A549 (cell line): ENCODE measurements around the gene RIN2. TPM values are rescaled to one million over a fixed set of nuclear protein-coding genes. Genes with fewer than 3 reads are reported as not detected.

Source experiments
- ATAC-seq, 2 experiments: fragments of 200-7000 bp in 1 of 2; fragments of >200 bp in 1 of 2; cut with Nextera tagmentation in 1 of 2; cut with Tn5 transposase in 1 of 2; 3 replicates each; pipeline versions ENCODE4 v1.8.0 to v1.9.1; 2018 to 2020; ENCODE audit warnings: mild to moderate bottlenecking in 1 of 2, moderate library complexity in 1 of 2
- CTCF ChIA-PET: fragments of 300-600 bp; sonication (Branson Sonifier 250); formaldehyde crosslinking; extraction: SDS; loops from one replicate; lab custom pipeline; 2021; ENCODE audit warnings: antibody characterized with exemption, inconsistent platforms; lab: Yijun Ruan, JAX
- POLR2A ChIA-PET: fragments of 350-600 bp; formaldehyde crosslinking; extraction: SDS; loops from one replicate; lab custom pipeline; 2021; ENCODE audit warnings: antibody characterized with exemption, inconsistent platforms; lab: Yijun Ruan, JAX
- DNase-seq, 2 experiments: peaks; one replicate each; pipeline versions ENCODE4 v3.0.0 to v3.0.0-alpha.2; 2011 to 2016; ENCODE audit warnings: low read depth in 1 of 2, low spot score in 1 of 2
- FAIRE-seq: peaks from 2 replicates; lab custom pipeline; 2011; peaks lifted over from hg19 to GRCh38; lab: Jason Lieb, UNC
- H3K27ac ChIP-seq, 2 experiments: fragments of >200 bp; sonication (Bioruptor Twin); formaldehyde crosslinking; 3 replicates each; pipeline ENCODE4 v1.5.1; 2016 to 2017
- H3K4me1 ChIP-seq: fragments of >200 bp; sonication (Bioruptor Twin); formaldehyde crosslinking; 3 replicates; pipeline ENCODE4 v1.6.1; 2016
- H3K4me2 ChIP-seq: fragments of >200 bp; sonication (Bioruptor Twin); formaldehyde crosslinking; 3 replicates; pipeline ENCODE4 v1.6.1; 2016
- H3K4me3 ChIP-seq: fragments of >200 bp; sonication (Bioruptor Twin); formaldehyde crosslinking; 3 replicates; pipeline ENCODE4 v1.5.1; 2016
- H3K9me3 ChIP-seq: fragments of >200 bp; sonication (Bioruptor Twin); formaldehyde crosslinking; 3 replicates; pipeline ENCODE4 v1.6.1; 2016
- BHLHE40 ChIP-seq: IDR thresholded peaks from 2 replicates; pipeline ENCODE4 v1.6.1; 2012; ENCODE audit warnings: low read depth, low read length, inconsistent platforms
- CBX2 ChIP-seq: fragments of 200-600 bp; sonication (generic); IDR thresholded peaks from 2 replicates; pipeline ENCODE4 v1.6.1; 2016; ENCODE audit warnings: low read depth, mild to moderate bottlenecking, borderline replicate concordance
- CBX8 ChIP-seq: fragments of 200-600 bp; sonication (generic); IDR thresholded peaks from 2 replicates; pipeline ENCODE4 v1.6.1; 2016
- CHD2 ChIP-seq: fragments of 150-350 bp; IDR thresholded peaks from 2 replicates; pipeline ENCODE4 v1.6.1; 2014; ENCODE audit warnings: low read length; ENCODE audit not compliant: partially characterized antibody
- CHD4 ChIP-seq: fragments of 200-600 bp; sonication (generic); IDR thresholded peaks from 2 replicates; pipeline ENCODE4 v1.6.1; 2016; ENCODE audit warnings: antibody characterized with exemption, mild to moderate bottlenecking, borderline replicate concordance
- CTCF ChIP-seq: fragments of >200 bp; sonication (Bioruptor Twin); formaldehyde crosslinking; IDR thresholded peaks from 3 replicates; pipeline ENCODE4 v1.5.1; 2016
- EHF ChIP-seq: fragments of 250-450 bp; sonication (Bioruptor Pico); IDR thresholded peaks from 2 replicates; pipeline ENCODE4 v1.5.0; 2020; ENCODE audit warnings: mild to moderate bottlenecking
- ESRRA ChIP-seq: fragments of 150-350 bp; IDR thresholded peaks from 2 replicates; pipeline ENCODE4 v1.6.1; 2014; ENCODE audit warnings: mild to moderate bottlenecking, low read length, borderline replicate concordance
- GATA3 ChIP-seq: IDR thresholded peaks from 2 replicates; pipeline ENCODE4 v1.6.1; 2012; ENCODE audit warnings: borderline replicate concordance
- HDAC2 ChIP-seq: fragments of 200-600 bp; sonication (generic); IDR thresholded peaks from 2 replicates; pipeline ENCODE4 v1.6.1; 2016
- HOXB13 ChIP-seq: fragments of 250-450 bp; sonication (Bioruptor Pico); IDR thresholded peaks from 2 replicates; pipeline ENCODE4 v1.5.0; 2020; ENCODE audit warnings: low read depth, mild to moderate bottlenecking, moderate library complexity
- HOXB5 ChIP-seq: fragments of 250-450 bp; sonication (Bioruptor Pico); IDR thresholded peaks from 2 replicates; pipeline ENCODE4 v1.5.0; 2020; ENCODE audit warnings: mild to moderate bottlenecking, moderate library complexity
- MAX ChIP-seq: IDR thresholded peaks from 2 replicates; pipeline ENCODE4 v1.6.1; 2012
- MYC ChIP-seq: IDR thresholded peaks from 2 replicates; pipeline ENCODE4 v1.6.1; 2012; ENCODE audit warnings: mild to moderate bottlenecking, inconsistent platforms, low read length, improper control_type of control experiment, borderline replicate concordance
- PBX3 ChIP-seq: IDR thresholded peaks from 2 replicates; pipeline ENCODE4 v1.6.1; 2012
- PHF8 ChIP-seq: fragments of 200-600 bp; sonication (generic); IDR thresholded peaks from 2 replicates; pipeline ENCODE4 v1.6.1; 2016; ENCODE audit warnings: low read depth, mild to moderate bottlenecking, antibody characterized with exemption, moderate library complexity, borderline replicate concordance
- POLR2A ChIP-seq: IDR thresholded peaks from 2 replicates; pipeline ENCODE4 v1.6.1; 2012; ENCODE audit warnings: mild to moderate bottlenecking, low read length
- SMC3 ChIP-seq: fragments of >200 bp; sonication (Bioruptor Twin); formaldehyde crosslinking; IDR thresholded peaks from 3 replicates; pipeline ENCODE4 v1.6.1; 2018; ENCODE audit warnings: inconsistent platforms
- SREBF2 ChIP-seq: fragments of 450-650 bp; IDR thresholded peaks from 2 replicates; pipeline ENCODE4 v1.6.1; 2014; ENCODE audit warnings: mild to moderate bottlenecking, moderate library complexity
- TP53 ChIP-seq: fragments of 250-450 bp; sonication (Bioruptor Pico); IDR thresholded peaks from 2 replicates; pipeline ENCODE4 v1.5.0; 2021; ENCODE audit warnings: mild to moderate bottlenecking, moderate library complexity
- USF2 ChIP-seq: fragments of 450-650 bp; IDR thresholded peaks from 2 replicates; pipeline ENCODE4 v1.6.1; 2014; ENCODE audit warnings: antibody characterized with exemption
- ZC3H11A ChIP-seq: fragments of 450-650 bp; IDR thresholded peaks from 2 replicates; pipeline ENCODE4 v1.6.1; 2014; ENCODE audit warnings: antibody characterized with exemption, mild to moderate bottlenecking
- ZFP36 ChIP-seq: fragments of 450-650 bp; IDR thresholded peaks from 2 replicates; pipeline ENCODE4 v1.6.1; 2014; ENCODE audit warnings: borderline replicate concordance; ENCODE audit not compliant: partially characterized antibody
- ZNF302 ChIP-seq: fragments of 250-450 bp; sonication (Bioruptor Pico); IDR thresholded peaks from 2 replicates; pipeline ENCODE4 v1.9.0; 2021; ENCODE audit warnings: inconsistent platforms, mild to moderate bottlenecking, moderate library complexity
- WGBS: methylation state at CpG from one replicate; pipeline ENCODE4 v1.1.6; 2017; ENCODE audit errors: missing lambda C conversion rate; 5-methylcytosine and 5-hydroxymethylcytosine counted together
- polyA plus RNA-seq, 4 experiments: library from polyadenylated mRNA; depleted of rRNA in 3 of 4; stranded (reverse); fragments of >200 nt; fragmentation: RNase III in 1 of 4; extraction: RNeasy Plus Mini Kit Qiagen cat#74134 plus additional on column Dnase treatment in 1 of 4; gene quantifications; 2 replicates in 3 of 4; 3 replicates in 1 of 4; pipeline ENCODE4 v1.2.3, GENCODE V29; 2011 to 2017

The RIN2 gene
- polyA plus RNA-seq, 2 of the 4 experiments (the other 2 are of a cell fraction): 22.4 to 34.7 TPM

- Histone ChIP-seq H3K27ac (peak overlapping the region; percentile 85 to 89), H3K4me3 (peak overlapping the region; percentile 72), H3K4me1 (peaks cover 28% of the 10 kb centered on the region), H3K9me3 (no peaks in the 10 kb centered on the region), H3K4me2 (peak overlapping the region; percentile 88)
- peak; percentile 65 to 68 for ATAC-seq
- WGBS: 29% methylated on average over 46 of the region's 54 CpGs
- DNase-seq: peak; percentile 55 to 56
- ChIA-PET CTCF (interaction anchor here (0.8 to 2.9 kb wide), 9 partner anchors 11 to 101 kb away, joined by 3 to 11 read pairs (median 3); no protein-coding TSS in a partner anchor), POLR2A (interaction anchor here (0.8 to 2.7 kb wide), 14 partner anchors 9 to 258 kb away, joined by 3 to 12 read pairs (median 4); partner anchors contain the start of gene NAA20)
- TF ChIP-seq EHF (CRISPR knock-in tag): no peak
- 0 out of 2 replicates have a peak, but pooled peaks have one; percentile 42 for TF ChIP-seq HDAC2
- peak; percentile 63; the same call in 1 of the 2 replicates for TF ChIP-seq PBX3
- TF ChIP-seq BHLHE40: no peak
- peak; percentile 47; the same call in 1 of the 2 replicates for TF ChIP-seq POLR2A
- no peak for TF ChIP-seq SMC3
- peak; percentile 3; the same call in 1 of the 2 replicates for TF ChIP-seq USF2
- peak; percentile 25; the same call in 1 of the 2 replicates for TF ChIP-seq PHF8
- peak; percentile 98 for TF ChIP-seq HOXB5 (CRISPR knock-in tag)
- peak; percentile 65 for TF ChIP-seq MAX
- FAIRE-seq: no peak
These were observed 658 bp downstream of the RIN2 start for GRCh38 chr20:19758501-19759331.

- no peak for ATAC-seq
- no peak overlapping the region; a peak in 1 of 6 replicates for H3K27ac ChIP-seq
- H3K4me1 ChIP-seq: peaks cover 31% of the 10 kb centered on the region
- DNase-seq: no peak
- no peak for TF ChIP-seq CHD4
- no peak for TF ChIP-seq HOXB13 (CRISPR knock-in tag)
- no peak for TF ChIP-seq GATA3
- TF ChIP-seq ESRRA: no peak
- TF ChIP-seq CHD2: no peak
- no peak for TF ChIP-seq MYC
- no peak for TF ChIP-seq ZC3H11A
- no peak for TF ChIP-seq CTCF
- TF ChIP-seq ZFP36: no peak
- no peak for TF ChIP-seq TP53
- TF ChIP-seq ZNF302 (CRISPR knock-in tag): no peak
- TF ChIP-seq SREBF2: no peak
- TF ChIP-seq CBX2: no peak
- TF ChIP-seq EHF (CRISPR knock-in tag): no peak
- no peak for TF ChIP-seq CBX8
- ChIA-PET CTCF (interaction anchor here (0.9 to 2.6 kb wide), 6 partner anchors 9 to 126 kb away, joined by 3 to 11 read pairs (median 3); no protein-coding TSS in a partner anchor), POLR2A (interaction anchor here (0.7 kb wide), 1 partner anchor 125 kb away, joined by 3 read pairs; no protein-coding TSS in a partner anchor)
- FAIRE-seq: no peak
- H3K4me3 ChIP-seq: no peak overlapping the region
- H3K4me2 ChIP-seq: no peak overlapping the region; the same call in 2 of the 3 replicates
- H3K9me3 ChIP-seq: no peaks in the 10 kb centered on the region
- 88% methylated on average over 3 of the region's 3 CpGs for WGBS
These were observed 2.3 kb downstream of the RIN2 start for GRCh38 chr20:19760371-19760721.
